ENCODE measurements around the gene DLX6.

DLX6 gene

GRCh38 chr7:96996111-96996957 is 9.0 kb upstream of the DLX6 start:
- no peak for DNase-seq

DNA sequence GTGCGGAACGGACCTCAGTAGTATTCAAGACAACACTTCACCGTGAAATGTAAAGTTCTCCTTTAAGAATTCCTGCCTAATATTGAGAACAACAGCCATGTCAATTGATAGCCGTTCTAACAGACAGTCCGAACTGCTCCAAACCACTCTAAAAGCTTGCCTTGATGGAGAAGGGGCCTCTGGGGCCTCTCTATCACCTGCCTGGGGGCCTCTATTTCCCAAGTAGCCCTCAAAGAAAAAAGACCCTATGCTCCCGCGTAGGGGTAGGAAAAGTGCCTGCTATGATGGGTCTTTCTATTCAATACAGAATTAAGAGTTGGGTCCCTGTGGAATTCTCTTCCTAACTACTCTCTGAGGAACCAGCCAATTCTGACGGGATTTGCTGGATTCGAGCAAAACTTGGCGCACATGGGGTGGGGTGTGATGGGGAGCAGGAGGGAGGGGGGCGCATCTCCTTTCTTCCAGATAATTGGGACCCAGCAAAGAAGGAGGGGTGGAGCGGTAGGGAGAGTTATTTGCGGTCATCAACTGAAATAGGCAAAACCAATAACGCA is 8.3 kb upstream of the DLX6 start:
- no peak for DNase-seq

DNA sequence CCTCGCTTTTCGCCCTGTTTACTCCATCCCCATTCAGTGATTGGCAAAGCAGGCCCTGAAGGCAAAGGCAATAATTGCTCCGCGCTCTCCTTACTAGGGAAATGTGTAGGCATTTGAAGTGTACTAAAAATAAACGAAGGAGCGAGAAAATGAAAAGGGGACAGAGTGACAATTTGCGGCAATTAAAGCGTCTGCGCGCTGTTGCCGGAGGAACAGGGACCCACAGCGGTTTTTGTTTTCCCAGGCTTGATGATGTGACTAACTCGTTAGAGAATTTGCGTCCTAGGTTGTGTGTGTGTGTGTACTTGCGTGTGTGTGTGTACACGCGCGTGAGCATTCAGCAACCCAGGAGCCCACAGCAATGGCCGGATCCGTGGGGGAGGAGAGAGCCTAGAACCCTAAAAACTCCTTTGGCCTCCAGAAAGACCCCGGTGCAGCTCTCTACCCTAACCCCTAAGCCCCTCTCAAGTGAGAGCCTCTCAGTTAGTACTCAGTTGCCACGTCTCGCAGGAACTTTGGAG is 7.8 kb upstream of the DLX6 start:
- DNase-seq = no peak

DNA sequence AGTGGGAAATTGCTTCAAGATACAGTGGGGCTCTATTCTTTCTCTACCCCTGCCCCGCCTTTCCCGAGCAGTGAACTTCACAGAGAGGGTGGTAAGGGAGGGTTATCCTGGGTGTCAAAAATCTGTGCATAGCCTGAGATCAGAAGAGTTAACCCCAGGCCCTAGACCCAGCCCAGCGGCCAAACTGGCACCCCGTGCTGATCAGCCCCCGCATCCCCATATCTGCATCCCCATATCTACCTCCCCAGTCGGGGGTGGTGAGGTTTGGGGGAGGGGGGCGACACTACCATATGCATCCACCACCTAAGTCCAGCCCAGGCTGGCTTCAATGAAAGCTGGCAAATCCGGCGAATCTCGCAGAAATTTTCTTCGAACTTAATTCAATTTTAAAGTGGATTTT is 7.0 kb upstream of the DLX6 start:
- no peak for DNase-seq

- DNase-seq = no peak
Observed at GRCh38 chr7:96998744-96999143, 6.6 kb upstream of the DLX6 start.

DNA sequence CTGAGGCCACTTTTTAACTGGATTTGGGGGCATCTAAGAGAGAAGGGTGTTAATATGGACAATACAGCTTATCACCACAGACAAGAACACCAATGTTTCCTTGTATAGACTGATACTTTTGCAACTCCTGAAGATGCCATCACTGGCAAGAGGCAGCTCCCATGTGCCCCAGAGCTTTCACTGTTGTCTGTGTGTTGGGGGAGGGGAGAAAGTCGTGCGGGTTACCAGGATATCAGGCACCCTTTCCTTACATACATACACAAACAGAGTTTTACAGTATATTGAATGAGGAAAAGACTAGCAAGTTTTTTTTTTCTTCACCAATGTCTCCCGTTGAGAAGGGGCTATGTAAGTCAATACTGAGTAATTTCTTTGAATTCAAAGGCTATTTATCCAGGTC is 4.1 kb upstream of the DLX6 start:
- DNase-seq = no peak

- no peak for DNase-seq
Observed at GRCh38 chr7:97001656-97002554, 3.4 kb upstream of the DLX6 start.

DNA sequence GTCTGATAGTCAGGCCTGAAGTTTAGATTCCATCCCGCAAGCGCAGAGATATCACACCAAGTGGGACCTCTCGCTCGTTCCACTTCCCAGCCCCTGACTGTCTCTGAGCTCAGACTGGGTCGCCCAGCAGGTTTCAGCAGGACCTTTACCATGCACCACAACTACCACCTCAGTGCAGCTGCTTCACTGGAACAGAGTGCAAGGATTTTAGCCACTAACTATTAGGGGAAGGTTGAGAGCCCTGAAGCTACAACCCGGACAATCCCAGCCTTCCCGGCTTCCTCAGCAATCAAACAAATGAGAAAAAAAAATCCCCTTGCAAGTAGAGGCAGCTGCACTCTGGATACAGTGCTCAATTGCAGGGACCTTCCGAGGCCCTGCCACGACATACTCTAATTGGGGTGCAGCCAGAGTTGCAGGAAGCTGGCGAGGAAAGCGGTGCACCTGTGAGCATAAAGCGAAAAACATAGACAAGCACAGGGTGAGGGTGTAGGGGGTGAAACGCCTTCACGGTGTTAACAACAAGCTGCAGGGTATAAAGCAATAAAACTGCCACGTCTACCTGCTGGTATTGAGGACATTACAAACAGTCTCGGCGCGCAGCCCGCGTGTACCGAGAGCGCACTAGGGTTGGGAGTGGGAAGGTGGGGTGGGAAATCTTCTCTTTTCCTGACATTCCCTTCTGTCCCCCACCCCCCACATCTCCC is 2.6 kb upstream of the DLX6 start:
- no peak for DNase-seq

GRCh38 chr7:97003262-97004246 is 1.8 kb upstream of the DLX6 start:
- no peak for DNase-seq

DNA sequence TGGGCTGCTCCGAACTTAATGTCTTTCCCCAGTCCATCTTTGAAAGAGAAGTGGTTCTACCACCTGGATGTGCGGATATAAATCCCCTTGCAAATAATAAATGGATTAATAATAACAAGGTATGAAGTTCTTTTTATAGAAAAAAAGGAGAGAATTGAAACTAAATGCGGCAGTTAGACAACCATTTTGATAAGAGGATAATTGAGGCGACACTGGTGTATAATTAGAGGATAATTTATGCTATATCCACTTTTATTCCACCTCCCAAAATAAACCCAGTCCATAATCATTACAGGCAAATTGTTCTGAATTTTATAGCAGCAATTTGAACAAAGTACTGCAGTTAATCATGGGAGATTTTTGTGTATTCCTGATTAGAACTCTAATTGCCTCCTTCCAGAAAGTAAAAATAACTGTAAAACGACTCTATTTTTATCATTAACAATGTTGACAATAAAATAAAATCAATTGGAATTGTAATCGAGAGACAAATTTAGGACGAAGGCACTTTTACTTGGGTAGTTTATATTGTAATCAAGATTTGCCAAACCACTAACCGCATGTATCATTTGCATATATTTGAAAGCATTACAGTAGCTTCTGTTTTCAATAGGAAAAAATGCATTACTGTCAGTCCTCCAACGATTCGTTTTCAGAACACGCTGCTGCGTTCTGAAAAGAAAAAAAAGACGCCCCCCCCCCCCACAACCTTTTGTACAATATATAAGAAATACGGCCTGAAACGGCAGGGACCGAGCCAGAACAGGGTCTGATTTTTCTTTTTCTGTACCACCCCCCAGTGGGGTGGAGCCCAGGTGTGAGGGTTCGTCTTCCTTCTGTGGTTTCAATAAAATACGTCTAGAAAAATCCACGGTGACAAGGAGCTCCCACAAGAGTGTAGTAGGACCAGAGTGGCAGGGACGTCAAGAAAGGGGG is 838 bp upstream of the DLX6 start:
- DNase-seq = no peak

DNA sequence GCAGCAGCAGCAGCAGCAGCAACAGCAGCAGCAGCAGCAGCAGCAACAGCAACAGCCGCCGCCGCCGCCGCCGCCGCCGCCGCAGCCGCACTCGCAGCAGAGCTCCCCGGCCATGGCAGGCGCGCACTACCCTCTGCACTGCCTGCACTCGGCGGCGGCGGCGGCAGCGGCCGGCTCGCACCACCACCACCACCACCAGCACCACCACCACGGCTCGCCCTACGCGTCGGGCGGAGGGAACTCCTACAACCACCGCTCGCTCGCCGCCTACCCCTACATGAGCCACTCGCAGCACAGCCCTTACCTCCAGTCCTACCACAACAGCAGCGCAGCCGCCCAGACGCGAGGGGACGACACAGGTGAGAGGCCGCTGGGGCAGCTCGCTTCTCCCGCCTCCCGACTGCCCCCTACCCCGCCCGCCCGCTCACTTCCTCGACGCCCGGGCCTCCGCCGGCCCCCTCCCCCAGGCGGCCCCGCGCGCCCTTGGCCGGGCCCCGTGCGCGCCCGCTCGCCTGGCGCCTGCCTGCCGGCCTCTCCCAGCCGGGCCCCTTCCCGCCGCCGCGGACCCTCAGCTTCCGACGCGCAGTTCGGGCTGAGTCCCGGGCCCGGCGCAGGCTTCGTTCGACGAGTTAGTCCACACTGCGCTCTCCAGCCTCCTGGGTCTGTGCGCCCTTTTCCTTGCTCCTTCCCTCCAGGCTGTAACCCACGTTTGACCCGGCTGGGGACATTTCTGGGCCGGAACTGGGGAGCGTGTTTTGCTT is 882 bp downstream of the DLX6 start:
- no peak for DNase-seq

- DNase-seq = no peak
Observed at GRCh38 chr7:97006816-97007582, 1.6 kb downstream of the DLX6 start.

- no peak for DNase-seq
Observed at GRCh38 chr7:97007583-97007861, 2.2 kb downstream of the DLX6 start.

DNA sequence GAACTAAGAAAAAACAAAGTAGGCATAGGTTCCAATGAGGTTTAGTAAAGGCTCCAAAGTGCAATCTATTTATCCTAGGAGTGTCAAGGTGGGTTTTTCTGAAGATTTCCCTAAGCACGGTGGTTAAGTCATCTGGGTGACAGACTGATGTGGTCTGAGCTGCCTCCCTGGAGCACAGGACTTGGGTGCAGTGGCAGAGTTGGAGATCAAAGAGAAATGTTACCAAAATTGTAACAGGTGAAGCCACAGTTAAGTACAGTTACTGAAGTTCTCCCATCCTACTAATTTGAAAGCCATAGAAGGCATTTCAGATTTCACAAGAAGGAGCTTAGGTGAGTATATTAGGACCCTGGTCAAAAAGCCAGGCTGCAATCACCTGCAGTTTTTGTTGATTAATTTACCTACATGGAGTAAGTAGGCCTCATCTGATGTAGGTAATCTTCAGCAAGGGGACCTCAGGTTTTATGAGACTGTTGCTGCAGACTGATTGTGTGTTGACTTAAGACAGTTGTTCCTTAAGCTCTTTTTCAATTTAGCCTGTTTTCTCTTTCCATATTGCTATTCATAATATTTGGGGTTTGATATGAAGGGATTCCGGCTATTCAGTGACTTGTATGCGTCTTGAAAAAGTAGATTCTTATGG is 3.0 kb downstream of the DLX6 start:
- no peak for DNase-seq

DNA sequence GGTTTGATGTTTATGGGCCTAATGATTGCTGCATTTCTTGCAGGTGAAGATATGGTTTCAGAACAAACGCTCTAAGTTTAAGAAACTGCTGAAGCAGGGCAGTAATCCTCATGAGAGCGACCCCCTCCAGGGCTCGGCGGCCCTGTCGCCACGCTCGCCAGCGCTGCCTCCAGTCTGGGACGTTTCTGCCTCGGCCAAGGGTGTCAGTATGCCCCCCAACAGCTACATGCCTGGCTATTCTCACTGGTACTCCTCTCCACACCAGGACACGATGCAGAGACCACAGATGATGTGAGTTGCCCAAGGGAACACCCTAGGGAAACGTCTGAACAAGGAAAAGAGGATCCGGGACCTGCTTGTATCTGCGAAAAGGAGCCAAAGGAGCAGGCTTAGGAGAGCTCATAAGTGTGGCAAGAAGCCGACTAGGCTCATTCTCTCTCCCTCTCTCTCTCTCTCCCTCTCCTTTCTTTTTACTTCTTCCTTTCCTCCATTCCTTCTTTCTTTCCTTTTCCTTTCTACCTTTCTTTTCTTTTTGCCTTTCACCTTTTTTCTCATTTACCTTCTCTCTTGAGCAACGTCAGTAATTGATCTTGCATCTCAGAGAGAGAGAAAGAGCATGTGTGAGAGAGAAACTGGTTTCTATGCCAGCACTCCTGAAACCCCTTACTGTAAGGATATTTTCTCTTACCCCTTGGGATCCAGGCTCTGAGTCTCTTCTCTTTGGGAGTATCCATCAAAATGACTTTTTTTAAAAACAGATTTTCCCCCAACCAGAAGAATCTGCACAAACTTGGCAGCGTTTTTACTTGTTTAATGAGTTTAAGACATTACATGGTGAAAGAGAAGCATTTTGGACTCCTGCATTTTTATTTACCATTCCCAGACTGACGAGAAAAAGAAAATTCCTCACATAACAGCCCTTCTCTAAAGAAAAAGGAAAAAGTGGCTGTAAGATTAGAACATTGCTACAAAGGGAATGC is 4.7 kb downstream of the DLX6 start:
- DNase-seq = no peak

DNA sequence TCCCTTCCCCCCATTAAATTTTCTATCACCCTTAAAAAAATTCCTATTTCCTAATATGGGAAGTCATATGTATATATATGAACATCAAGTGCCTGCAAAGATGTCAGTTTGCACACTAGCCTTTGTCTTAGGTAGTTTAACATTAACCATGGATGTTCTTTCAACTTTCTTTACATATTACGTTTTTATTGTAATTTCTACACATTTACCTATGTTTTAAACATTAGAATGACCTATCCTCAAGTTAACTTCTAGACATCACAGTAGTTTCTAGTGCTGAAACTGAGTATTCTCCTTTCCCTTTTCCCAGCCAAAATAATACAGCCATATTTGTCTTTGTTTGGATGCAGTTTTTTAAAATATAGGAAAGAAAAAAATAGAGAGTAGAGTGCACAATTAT is 5.8 kb downstream of the DLX6 start:
- no peak for DNase-seq
